Activated T-helper 1 cell treated with Interleukin-2 at 50 U/mL for 16 hours (primary cell): ENCODE measurements around the gene DNAAF9.

Source experiments
- DNase-seq: peaks from one replicate; pipeline ENCODE4 v3.0.0-alpha.2; 2020; ENCODE audit warnings: low read depth

The DNAAF9 gene

DNA sequence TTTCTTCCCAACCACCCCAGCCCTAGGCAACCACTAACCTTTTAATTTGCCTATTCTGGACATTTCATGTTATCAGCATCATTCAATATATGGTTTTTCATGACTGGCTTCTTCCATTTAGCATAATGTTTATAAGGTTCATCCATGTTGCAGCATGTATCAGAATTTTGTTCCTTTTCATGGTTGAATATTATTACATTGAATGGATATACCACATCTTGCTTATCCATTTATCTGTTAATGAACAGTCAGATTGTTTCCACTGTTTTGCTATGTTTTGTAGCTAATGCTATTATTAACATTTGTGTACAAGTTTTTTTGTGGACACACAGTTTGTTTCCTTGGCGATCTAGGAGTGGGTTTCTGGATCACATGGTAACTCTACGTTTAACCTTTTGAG is 3.0 kb upstream of the DNAAF9 start:
- DNase-seq, result no peak

DNA sequence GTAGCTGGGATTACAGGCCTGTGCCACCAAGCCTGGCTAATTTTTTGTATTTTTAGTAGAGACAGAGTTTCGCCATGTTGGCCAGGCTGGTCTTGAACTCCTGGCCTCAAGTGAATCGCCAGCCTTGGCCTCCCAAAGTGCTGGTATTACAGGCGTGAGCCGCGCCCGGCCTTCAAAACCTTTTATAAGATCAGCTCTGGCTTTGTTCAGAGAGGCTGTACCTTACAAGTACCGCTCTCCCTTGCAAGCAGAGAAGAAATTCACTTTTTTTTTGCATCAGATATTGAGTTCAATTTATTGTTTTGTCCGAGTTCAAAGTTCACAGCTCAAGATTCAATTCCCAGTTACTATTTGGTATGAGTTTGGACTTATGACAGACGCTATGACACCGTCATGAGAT is 1.9 kb upstream of the DNAAF9 start:
- no peak for DNase-seq

DNA sequence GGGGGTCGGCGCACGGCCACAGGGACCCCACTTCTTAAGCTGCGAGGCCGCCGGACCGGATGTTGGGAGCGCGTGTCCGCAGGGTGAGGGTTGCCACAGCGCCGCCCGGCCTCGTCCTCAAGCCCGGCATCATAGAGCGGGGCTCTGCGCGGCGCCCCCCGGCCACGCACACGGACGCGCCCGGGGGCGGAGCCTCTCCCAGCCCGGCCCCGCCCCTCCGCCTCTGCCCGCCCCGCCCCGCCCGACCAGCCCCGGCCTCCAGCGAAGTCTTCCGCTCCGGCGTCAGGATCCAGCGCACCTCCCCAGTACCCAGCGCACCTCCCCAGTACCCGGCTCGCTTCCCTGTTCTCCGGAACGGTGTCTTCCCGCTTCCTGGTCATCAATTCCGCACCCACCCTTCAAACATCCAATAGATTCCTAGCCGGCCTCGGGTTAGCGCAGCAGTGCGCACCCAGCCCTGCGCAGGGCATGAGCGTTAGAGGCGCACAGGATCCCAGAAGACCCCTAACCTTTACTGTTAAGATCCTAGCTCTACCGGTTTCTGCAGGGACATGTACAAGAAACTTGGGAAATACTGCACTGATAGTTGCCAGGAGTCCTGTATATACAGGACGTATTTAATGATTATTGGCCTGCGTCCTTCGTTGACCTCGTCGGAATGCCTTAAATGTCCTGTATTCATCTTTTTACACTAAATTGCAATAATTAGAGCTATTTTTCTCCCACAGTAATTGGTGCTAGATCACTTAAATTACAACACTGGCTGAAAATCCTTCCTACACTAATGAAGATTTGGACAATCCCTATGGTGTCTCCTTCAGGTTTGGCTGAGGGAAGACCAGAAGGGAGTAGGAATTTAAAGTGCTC is 535 bp upstream of the DNAAF9 start:
- peak; percentile 61 for DNase-seq

DNA sequence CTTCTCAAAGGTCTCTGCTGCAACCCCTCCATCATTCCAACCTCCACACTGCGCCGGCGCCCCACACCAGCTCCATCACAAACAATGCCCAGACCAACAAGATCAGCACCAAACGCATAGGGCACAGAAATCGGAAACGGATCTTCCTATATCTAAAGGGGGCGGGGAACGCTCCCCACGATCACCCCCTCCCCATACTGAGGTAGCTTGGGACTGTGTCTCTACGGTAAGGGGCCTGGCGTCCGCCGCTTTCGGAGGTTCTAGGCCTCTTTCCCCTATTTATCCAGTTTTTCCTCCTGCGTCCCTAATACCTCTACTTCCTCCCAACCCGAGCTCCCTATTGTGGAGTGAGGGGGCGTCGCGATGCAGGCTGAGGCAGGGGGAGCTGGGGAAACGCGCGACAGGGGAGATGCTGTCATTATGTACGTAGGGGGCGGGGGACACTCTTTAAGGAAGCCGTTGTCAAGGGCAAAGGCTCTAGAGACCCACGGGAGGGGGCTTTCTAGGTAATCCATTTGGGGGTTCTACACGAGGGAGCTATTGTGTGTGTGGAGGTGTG is 909 bp downstream of the DNAAF9 start:
- DNase-seq, result no peak

DNA sequence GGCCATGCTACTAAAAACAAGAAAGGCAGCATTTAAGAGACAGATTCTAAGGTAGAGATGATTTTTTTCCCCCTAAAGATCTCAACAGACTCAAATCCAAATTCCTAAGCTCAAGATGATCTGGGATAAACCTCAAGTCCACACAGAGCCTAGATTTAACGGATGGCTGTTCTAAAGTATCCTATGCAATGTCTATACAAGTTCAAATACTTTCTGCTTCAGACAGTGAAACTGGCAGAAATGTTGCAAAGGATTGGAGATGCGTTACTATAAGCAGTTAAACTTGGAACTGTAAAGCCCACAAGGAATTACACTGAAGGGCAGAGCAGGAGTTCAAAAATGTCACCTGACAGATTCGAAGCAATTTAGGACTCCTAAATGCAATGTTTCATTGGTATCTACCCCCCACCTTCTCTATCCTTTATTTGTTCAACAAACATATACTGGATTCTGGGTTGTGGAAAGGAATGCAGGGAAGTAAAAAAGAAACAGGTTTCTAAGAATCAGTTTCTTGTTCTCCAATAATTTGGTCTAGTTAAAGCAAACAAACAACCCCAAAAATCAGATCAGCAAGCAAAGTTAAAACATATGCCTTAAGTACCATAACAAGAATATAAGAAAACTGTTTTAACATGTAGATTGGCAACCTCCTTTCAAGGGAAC is 1.6 kb downstream of the DNAAF9 start:
- DNase-seq, result no peak

DNA sequence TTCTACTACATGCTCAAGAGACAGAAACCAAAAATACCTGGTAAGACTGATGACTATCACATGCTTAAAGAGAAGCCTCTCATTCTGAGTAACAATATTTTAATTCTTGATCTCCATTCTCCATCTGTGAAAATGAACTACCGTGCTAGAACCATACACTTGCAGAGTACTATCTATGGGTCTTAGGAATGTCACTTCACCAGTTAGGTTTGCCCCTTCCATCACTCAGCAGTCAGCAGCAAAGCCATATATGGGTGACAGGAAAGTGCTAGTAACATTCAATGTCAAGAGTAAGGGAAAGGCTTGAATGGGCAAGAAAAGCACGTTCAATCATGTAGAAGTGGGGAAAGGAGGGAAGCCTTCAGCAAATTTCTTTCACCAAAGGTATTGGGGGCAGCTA is 2.3 kb downstream of the DNAAF9 start:
- no peak for DNase-seq

DNA sequence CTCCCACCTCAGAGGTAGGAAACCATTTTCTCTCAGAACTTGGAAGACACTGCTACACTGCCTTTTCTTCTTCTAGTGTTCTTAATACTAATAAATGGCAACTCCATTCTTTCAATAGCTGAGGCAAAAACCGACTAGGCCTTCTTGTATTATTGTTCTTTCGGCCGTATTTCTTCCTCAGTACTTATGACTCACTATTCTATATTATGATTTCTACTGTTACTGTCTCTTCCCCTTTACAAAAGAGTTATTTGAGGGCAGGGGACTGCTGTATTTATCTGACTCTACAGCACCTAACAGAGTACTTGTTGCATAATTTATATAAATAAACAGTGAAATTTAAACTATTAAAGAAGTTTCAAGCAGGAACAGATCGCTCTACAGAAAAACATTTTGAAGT is 3.1 kb downstream of the DNAAF9 start:
- no peak for DNase-seq

DNA sequence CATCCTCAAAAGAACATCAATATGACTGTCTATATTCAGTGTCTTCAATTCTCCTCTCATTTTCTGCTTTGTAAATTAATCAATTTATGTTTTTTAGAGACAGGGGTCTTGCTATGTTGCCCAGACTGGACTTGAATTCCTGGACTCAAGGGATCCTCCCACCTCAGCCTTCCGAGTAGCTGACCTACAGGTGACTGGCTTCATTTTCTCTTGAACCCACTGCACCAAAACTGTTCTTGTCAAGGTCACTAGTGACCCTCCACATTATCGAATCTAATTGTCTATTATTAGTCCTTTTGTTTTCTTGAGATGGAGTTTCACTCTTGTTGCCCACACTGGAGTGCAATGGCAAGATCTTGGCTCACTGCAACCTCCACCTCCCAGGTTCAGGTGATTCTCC is 3.7 kb downstream of the DNAAF9 start:
- DNase-seq, result no peak

DNA sequence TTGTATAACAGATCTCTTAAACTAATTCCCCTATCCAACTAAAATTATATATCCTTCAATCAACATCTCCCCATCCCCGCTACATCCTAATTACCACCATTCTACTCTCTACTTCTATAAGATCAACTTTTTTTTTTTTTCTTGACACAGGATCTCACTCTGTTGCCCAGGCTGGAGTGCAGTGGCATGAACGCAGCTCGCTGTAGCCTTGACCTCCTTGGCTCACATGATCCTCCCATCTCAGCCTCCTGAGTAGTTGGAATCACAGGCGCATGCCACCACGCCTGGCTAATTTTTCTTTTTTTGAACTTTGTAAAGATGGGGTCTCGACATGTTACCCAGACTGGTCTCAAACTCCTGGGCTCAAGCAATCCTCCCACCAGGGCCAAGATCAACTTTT is 5.0 kb downstream of the DNAAF9 start:
- no peak for DNase-seq

DNA sequence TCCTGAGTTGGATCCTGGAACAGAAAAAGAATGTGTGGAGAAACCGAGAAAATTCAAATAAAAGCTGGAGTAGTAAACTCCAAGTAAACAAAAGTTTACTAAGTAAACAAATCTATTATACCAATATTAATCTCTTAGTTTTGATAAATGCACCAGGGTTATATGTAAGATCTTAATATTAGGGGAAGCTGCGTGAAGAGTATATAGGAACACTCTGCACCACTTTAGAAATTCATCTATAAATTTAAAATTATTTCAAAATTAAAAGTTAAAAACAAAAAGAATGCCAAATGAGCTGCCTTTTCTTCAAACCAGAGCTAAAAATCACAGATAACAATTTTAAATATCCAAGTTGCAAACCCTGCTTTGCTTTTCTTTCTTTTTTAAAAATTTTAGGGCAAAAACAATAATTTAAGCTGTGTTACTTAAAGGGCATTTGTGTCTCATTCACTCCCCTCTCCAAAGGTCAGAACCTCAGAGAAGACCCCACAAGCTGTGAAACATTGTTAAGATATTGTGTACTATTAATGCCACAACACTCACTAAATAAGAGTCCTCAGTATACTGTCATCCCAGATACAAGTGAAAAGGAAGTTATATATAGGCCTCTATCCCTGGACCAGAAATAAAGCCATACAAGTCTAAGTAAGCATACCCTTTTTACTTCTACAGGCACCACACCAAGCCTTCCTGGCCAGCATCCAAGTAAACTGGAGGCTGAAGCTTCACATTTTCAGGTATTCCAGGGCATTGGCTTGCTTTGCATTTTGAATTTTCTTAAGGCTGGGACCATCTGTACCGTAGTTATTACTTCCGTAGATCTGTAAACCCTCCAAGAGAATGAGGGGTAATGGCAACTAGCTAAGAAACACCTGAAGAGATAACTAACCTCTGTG is 7.0 kb downstream of the DNAAF9 start:
- no peak for DNase-seq

DNA sequence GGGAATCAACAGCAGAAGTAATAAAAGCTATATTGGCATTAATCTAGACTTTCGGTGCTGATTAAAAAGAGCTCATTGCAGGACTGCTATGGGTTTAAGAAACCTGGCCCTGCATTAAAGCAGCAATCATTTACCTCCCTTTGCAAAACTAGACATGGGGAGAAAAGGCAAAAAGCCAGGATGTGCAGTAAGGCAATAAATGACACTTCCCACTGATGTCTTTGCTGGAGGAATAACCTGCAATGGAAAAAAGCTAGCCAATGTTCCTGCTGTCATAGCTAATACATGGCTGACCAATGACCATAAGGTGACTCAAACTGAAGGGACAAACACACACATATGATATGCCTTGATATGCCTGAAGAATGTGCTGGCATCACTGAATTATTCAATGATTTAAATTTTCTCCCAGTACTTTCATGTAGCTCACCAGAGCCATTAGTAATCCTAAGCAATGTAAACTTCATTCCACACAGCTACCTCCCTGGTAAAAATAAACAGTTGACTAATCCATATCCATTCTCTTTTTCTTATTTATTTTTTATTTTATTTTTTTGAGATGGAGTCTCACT is 8.7 kb downstream of the DNAAF9 start:
- no peak for DNase-seq

DNA sequence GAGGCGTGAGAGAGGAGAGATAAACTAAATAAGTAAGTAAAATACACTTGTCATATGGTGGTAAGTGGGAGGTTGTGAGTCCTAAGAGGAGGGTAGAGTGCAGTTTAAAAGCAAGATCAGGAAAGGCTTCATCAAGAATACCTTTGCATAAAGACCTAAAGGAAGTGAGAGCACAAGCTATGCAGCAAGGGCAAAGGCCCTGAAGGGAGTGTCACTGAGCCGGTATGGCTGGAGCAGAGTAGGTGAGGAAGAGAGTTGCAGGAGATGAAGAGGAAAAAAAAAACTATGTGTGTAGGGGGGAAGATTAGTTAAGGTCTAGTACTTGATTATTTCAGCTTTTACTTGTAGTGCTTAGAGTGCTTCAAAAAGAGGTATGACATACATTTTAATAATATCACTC is 11.0 kb downstream of the DNAAF9 start:
- no peak for DNase-seq

DNA sequence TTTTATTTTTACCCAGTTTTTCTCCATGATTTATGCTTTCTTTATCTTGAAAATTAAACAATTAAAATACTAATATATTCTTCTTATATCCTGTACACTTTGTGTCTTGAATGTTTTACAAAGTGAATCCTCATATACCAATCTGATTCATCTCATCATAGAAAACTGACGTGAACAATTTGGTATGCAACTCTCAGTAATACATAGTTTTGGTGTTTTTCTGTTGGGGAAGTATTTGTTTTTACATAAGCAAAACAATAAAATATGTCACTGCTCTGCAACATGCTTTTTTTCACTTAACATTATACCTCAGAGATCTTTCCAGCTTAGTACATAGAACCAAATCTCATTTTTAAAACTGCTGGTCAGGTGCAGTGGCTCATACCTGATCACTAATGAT is 14.7 kb downstream of the DNAAF9 start:
- DNase-seq, result no peak

DNA sequence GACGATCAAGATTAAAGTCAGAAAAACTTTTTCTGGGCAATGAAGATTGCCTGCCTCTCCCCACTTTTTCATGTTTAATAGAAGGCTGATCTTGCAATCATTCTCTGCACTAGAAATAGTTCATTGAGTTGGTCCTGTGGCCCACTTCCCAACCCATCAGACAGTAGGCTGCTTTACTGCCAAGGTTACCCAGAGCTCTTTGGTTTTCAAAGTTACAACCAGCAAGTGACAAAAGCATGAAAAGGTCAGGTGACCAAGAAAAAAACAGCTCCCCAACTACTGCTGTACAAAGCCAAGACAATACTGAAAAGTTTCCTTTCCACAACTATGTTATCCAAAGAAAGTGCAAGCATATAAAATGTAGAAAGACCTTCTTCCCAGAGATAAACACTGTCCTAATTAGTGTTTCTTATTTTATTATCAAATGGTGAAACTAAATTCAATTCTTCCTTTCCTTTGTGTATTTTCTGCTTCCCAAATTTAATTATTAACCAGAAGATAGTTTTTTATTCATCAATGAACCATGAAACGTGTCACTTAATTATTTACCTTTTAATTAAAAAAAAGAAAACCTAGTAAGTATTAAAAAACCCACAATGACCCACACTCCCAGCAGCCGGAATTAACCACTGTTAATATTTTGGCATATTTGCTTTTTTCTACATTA is 16.6 kb downstream of the DNAAF9 start:
- DNase-seq, result no peak

DNA sequence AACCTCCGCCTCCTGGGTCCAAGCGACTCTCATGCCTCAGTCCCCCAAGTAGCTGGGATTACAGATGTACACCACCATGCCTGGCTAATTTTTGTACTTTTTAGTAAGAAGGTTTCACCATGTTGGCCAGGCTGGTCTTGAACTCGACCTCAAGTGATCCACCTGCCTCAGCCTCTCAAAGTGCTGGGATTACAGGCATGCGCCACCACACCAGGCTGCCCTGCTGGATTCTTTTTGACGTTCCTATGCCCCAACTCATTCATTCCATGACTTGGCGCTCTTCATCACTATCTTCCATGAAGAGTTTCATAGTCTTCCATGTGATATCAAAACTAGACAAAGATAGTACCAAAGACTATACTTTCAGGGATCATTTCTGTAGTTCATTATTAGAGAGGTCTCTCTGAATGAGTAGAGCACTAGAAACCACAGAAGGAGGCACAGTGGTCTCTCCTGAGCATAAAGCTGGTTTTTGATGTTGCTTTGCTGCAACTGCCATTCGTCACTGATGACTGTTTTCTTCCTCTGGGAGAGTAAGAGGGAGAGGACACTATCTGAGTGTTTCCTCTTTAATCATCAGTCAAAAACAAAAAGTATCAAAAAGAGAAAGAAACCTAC is 23.5 kb downstream of the DNAAF9 start:
- DNase-seq, result no peak

DNA sequence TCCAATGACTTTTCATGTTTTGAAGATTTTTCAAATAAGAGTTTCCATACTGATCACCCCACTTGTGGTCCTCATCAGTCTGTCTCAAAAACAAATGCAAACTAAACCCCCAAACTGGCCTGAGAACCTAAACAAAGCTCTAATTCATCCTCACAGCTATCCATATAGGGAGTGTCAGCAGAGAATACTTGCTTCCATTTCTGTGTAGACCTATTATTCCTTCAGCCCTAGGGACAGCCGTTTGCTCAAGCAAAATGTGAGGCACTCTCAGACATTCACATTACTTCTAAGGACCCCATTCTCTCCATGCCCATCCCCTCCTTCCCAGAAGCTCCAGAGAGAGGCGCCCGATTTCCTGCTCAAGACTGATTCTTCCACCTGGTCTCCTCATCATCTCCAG is 24.6 kb downstream of the DNAAF9 start:
- no peak for DNase-seq

DNA sequence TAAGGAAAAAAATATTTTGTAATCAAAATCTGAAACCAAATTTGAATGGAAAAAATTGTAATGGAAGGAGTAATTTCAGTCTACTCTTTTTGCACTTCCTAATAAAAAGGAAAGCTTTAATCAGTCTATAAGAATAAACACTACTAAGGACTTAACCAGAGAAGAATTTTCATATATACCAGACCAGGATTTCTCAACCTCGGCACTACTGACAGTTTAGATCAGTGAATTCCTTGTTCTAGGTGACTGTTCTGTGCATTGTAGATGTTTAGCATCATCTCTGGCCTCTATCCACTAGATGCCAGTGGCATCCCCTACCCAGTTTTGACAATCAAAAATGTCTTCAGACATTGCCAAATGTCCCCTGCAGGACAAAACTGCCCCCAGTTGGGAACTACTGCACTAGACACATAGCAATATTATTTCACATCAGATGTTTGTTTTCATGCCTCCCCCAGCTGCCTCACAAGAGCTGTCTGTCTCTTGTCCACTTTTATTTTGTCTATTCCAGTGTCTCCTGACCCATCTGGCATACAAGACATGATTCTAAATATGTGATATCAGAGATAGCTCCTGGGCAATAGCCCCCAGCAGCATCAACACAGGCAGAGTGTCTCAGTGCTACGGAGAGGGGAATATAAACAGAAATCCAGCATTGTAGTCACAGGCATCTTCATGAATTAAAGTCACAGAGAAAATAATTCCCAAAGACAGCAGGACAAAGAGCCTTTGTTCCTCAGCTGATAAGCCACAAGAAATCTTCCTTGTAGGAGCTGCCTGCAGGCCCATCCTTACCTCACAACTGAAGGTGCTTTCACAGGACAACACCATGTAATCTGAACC is 27.0 kb downstream of the DNAAF9 start:
- DNase-seq, result no peak

DNA sequence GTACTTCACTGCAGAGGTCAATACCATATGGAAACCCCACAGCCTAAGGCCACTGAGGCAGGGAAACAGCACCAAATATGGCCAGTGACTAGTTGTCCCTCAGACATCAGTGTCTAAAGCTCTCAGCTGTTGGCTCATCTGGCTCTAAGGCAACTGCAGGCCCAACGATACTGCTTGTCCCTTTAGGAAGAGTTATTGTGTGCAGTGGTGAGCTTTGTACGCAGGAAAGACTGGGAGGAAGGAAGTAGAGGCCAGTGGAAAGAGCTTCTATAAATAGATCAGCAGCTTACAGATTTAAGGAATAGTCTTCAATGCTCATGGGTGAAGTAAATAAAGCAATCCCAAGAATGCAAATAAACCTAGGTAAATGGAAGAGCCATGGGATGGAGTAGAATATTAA is 29.3 kb downstream of the DNAAF9 start:
- no peak for DNase-seq

DNA sequence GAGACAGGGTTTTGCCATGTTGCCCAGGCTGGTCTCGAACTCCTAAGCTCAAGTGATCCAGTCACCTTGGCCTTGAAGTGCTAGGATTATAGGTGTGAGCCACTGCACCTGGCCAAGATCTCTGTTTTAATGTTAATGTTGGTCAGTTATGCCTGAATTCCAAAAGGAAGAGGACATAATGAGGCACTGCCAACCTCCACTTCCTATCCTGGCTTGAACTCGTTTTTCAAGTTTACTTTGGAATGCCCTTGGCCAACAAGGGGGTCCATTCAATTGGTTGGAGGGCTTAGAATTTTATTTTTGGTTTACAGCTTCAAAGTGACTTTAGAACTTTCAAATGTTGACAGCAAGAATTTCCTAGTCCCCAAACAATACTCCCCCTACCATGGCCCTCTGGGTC is 29.8 kb downstream of the DNAAF9 start:
- no peak for DNase-seq

DNA sequence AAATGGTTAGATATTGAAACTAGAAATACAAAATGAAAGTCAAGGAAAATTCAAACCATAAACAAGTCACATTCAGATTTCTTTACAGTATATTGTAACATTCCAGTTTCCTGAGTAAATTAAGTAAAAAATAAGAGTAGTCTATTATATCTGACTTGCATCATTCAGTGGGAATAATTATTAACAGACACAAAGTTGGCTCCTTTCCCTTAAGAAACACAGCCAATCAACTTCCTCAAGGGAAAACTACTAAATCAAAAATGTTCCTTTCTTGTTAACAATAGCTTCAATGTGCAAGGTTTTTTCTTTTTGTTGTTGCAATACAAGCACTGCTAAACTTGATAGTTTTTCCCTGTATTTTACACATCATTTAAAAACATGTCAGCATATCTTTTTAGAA is 33.2 kb downstream of the DNAAF9 start:
- DNase-seq, result no peak
